NCI-H2081 treated with DMSO at 0.1 percent for 48 hours (cell line): ENCODE data around the gene PPP3R1.
A peak's percentile ranks its signal among the peaks of the same experiment; 100 is the strongest.
"Not testable (repeated sequence)": the region's sequence is repeated elsewhere in the genome, so short reads cannot be mapped to it uniquely, and the experiment has no call there.

Experiments
- DNase-seq: peaks from one replicate; lab custom pipeline; 2025; lab: John Stamatoyannopoulos, UW

Gene PPP3R1

GRCh38 chr2:68185541-68186164, 66.7 kb downstream of the PPP3R1 start:
- no peak for DNase-seq

- DNase-seq: no peak
Measured at GRCh38 chr2:68182902-68183301, 69.4 kb downstream of the PPP3R1 start.

DNA sequence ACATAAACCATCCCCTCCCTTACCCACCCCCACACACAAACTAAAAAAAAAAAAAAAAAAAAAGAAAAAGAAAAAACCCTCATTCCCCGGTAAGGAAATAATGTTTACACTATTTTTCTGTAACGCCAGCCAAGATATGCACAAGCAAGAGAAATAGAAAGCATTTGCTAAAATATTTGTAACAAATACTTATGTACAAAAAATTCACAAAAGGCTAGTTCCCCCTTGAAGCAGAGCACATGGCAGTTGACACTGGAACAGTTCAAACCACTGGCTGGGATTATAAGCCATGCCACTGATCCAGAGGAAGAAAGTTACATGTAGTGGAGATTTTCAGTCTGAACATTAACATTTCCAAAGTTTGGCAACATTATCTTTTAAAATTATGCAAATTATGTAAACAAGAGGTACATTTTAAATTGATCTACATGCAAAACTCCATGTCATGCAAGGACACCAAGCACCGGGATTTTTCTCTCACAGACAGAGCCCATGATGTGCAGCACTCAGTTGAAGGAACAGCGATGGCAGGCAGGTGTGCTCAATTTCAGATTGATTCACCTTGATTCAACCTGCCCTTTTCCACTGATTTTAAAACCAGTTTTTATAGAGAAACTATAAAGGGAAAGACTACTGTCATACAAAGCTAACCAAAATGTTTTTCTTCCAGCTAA, 73.2 kb downstream of the PPP3R1 start:
- no peak for DNase-seq

DNA sequence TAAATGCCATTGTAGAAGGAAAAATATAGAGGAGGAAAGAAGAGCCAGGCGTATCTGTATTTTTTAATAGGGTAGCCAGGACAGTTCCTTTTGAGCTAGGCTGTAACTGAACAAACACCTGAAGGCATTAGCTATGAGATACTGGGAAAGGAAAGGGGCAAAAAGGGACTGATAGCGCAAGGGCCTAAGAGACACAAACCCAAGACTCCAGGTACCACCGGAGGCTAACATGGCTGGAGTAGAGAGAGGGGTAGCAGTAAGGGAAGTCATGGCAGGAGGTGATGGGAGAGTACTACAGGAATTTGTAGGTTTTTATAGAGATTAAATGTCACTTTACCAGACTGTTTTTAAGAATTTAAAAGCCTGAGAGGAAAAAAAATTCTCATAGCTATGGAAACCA, 73.9 kb downstream of the PPP3R1 start:
- DNase-seq: no peak

DNA sequence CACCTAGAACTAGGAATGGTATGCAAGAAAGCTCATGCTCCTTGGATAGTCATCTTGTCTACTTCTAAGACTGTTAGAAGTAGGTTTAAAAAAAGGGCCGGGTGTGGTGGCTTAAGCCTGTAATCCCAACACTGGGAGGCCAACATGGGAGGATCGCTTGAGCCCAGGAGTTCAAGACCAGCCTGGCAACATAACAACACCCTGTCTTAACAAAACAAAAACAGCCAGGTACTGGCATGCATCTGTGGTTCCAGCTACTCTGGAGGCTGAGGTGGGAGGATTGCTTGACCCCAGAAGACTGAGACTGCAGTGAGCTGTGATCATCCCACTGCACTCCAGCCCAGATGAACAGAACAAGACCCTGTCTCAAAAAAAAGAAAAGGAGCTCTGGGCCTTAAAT, 74.8 kb downstream of the PPP3R1 start:
- no peak for DNase-seq

DNA sequence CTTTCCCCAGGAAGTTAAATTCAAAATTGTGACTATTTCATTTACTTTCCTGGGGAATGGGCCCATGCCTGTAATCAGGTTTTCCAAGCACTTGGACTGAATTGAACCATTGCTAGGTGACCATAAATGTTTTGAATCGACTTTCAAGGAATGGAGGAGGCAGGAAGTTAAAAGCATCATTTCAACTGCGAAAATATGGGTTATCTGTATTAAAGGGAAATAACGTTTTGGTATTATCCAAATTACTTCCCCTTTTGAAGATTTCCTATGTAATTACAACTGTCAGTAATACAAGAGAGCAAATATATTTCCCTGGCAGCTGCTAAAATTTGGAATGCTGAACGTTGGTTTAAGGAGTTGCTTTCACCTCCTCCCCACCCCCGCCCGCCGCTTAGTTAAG, 75.7 kb downstream of the PPP3R1 start:
- DNase-seq: no peak

DNA sequence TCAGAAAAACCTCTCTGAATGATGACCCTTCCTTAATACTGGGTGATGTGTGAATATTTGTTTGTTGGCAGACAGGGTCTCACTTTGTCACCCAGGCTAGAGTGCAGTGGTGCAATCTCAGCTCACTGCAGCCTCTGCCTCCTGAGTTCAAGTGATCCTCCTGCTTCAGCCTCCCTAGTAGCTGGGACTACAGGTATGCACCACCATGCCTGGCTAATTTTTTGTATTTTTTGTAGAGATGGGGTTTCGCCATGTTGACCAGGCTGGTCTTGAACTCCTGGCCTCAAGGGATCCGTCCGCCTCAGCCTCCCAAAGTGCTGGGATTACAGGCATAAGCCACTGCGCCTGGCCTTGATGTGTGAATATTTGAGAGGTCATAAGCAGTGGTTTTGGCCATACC, 77.1 kb downstream of the PPP3R1 start:
- not testable (repeated sequence) for DNase-seq

- DNase-seq: no peak
Measured at GRCh38 chr2:68172990-68173700, 79.2 kb downstream of the PPP3R1 start.

- DNase-seq: no peak
Measured at GRCh38 chr2:68172521-68172920, 79.8 kb downstream of the PPP3R1 start.

- no peak for DNase-seq
Measured at GRCh38 chr2:68171684-68172083, 80.6 kb downstream of the PPP3R1 start.

- no peak for DNase-seq
Measured at GRCh38 chr2:68171146-68171545, 81.2 kb downstream of the PPP3R1 start.

DNA sequence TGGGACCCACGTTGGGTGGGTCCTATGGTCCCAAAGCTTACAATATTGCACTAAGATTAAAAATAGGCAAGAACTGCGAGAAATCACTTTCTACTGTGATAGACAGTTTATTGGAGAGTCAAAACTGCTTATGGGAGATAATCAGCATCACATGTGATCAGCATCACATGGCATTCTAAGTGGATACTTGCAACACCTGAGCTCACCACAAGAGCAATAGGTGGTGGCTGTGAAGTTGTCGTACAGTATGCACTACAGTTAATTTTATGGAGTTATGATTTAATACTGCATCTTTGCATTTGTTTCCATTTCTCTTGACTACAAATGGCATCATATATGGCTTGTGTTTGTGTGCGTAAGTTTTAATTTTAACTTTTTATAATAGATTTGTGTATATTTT, 83.0 kb downstream of the PPP3R1 start:
- DNase-seq: no peak

- no peak for DNase-seq
Measured at GRCh38 chr2:68167186-68167585, 85.1 kb downstream of the PPP3R1 start.

GRCh38 chr2:68163641-68164040, 88.7 kb downstream of the PPP3R1 start:
- no peak for DNase-seq

DNA sequence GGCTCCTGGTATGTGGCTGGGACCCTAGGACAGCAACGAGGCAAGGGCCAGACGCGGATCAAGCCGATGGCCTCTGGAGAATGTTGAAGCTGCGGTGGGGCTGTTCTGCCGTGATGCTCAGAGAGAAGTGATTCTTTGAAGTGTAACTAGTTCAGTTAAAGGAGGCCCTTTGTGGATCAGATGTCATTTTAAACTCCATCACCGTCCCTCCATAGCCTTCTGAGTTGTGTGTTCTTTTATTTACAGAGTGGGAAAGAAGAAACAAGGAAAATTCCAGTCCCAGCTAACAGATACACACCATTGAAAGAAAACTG, 94.2 kb downstream of the PPP3R1 start:
- no peak for DNase-seq

GRCh38 chr2:68157402-68158133, 94.8 kb downstream of the PPP3R1 start, which contains the start of gene PNO1:
PNO1 (plus strand) TSS chr2:68157888; CDS start chr2:68157935, 47 bp downstream.
- DNase-seq: peak; percentile 48

GRCh38 chr2:68157002-68157401, 95.3 kb downstream of the PPP3R1 start:
- no peak for DNase-seq

DNA sequence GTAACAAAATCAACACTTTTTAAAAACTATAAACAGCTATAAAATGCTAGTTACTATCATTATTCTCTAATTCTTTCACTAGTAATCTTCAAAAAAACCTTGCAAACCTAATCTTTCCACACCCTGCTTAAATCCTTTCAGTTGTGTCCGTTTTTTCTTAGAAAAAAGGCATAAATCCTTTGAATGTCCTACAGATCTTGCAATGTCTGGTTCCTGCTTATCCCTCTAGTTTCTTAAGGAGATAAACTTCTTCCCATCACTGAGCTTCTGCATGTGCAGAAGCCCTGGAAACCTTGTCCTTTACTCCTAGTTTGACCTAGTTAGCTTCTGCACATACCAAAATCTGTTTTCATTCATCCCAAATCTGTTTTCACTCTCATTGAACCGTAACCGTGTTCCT, 95.9 kb downstream of the PPP3R1 start:
- no peak for DNase-seq

DNA sequence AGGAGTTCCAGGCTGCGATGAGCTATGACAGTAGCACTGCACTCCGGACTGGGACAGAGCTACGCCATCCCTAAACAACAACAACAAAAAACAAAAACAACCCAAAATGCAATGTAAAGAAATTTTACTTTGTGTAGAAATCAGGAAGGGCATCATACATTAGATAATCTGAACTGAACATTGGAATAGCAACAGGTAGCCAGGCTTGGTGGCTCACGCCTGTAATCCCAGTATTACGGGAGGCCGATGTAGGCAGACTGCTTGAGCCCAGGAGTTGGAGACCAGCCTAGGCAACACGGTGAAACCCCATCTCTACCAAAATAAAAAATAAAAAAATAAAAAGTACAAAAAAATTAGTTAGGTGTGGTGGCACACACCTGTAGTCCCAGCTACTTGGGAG, 96.7 kb downstream of the PPP3R1 start:
- no peak for DNase-seq

- DNase-seq: no peak
Measured at GRCh38 chr2:68152681-68153347, 99.5 kb downstream of the PPP3R1 start.

DNA sequence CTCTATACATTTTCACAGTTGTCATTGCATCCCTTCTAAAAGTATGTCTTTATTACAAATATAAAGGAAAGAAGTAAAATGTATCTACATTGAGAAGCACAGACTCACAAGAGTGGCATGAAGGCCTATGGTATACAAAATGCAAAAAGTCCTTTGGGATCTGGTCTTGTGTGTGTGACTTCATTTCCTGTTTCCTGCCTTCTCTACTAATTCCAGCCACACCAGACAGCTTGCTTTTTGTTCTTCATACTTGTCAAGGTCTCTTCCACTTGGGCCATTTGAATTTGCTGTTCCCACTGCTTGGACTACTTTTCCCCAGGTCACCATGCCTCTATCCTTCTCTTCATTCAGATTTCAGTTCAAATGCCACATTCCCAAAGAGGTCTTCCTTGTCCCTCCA, 101.3 kb downstream of the PPP3R1 start:
- no peak for DNase-seq

DNA sequence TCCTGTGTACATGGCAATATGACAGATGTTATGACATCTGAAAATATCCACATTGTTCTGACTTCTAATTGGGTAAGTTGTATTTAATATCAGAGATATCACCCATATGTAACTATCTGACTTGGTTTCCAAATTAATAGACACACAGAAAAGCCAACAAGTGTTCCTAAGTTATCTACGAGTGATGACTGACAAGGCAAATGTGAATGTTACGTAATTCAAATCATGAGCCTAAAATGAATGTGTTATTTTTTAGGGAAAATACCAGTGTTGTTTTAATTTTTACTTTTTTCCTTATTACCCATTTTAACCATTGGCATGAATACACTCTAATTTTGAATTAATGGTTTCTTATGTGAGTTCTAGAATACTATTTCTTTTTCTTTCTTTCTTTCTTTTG, 110.5 kb downstream of the PPP3R1 start:
- DNase-seq: no peak
